Measurements from ENCODE around the gene MBOAT2.

GRCh38 chr2:9021563-9022211, 18.2 kb upstream of the MBOAT2 start:
- TF ChIP-seq, protein P1, sequence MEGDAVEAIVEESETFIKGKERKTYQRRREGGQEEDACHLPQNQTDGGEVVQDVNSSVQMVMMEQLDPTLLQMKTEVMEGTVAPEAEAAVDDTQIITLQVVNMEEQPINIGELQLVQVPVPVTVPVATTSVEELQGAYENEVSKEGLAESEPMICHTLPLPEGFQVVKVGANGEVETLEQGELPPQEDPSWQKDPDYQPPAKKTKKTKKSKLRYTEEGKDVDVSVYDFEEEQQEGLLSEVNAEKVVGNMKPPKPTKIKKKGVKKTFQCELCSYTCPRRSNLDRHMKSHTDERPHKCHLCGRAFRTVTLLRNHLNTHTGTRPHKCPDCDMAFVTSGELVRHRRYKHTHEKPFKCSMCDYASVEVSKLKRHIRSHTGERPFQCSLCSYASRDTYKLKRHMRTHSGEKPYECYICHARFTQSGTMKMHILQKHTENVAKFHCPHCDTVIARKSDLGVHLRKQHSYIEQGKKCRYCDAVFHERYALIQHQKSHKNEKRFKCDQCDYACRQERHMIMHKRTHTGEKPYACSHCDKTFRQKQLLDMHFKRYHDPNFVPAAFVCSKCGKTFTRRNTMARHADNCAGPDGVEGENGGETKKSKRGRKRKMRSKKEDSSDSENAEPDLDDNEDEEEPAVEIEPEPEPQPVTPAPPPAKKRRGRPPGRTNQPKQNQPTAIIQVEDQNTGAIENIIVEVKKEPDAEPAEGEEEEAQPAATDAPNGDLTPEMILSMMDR (IDR thresholded peaks at IDR 0.05 in 4 of 5, conservative IDR thresholded peaks at IDR 0.05 in 1 of 5): no peak
- TF ChIP-seq POLR2A (IDR thresholded peaks at IDR 0.05): no peak
